Keratinocyte (primary cell): Measurements from ENCODE around the gene PLAA. TPM values are rescaled to one million over a fixed set of nuclear protein-coding genes. Genes with fewer than 3 reads are reported as not detected.
A peak's percentile ranks its signal among the peaks of the same experiment; 100 is the strongest.

ENCODE experiments used
- DNase-seq: peaks from one replicate; pipeline ENCODE4 v3.0.0-alpha.2; 2011; ENCODE audit warnings: low read depth, missing footprints, low spot score
- FAIRE-seq: peaks from 2 replicates; lab custom pipeline; 2011; peaks lifted over from hg19 to GRCh38; lab: Jason Lieb, UNC
- H2AFZ ChIP-seq: 2 replicates; pipeline ENCODE4 v1.6.0; 2012; ENCODE audit warnings: low read length, control low read depth, inconsistent platforms; ENCODE audit not compliant: control insufficient read depth
- H3K27ac ChIP-seq: 2 replicates; pipeline ENCODE4 v1.5.1; 2011; ENCODE audit warnings: low read length; ENCODE audit not compliant: control insufficient read depth, insufficient read depth
- H3K27me3 ChIP-seq: 3 replicates; pipeline ENCODE4 v1.6.0; 2011; ENCODE audit warnings: low read length; ENCODE audit not compliant: control insufficient read depth, insufficient read depth; ENCODE audit errors: extremely low read depth
- H3K36me3 ChIP-seq, 2 experiments: 2 replicates in 1 of 2; 3 replicates in 1 of 2; pipeline ENCODE4 v1.5.1; 2011; ENCODE audit warnings: low read length in 2 of 2, mild to moderate bottlenecking in 1 of 2; ENCODE audit not compliant: control insufficient read depth in 2 of 2, insufficient read depth in 2 of 2; ENCODE audit errors: extremely low read depth in 1 of 2
- H3K4me1 ChIP-seq: 3 replicates; pipeline ENCODE4 v1.5.1; 2011; ENCODE audit warnings: low read length; ENCODE audit not compliant: control insufficient read depth, insufficient read depth; ENCODE audit errors: extremely low read depth
- H3K4me2 ChIP-seq: 3 replicates; pipeline ENCODE4 v1.6.0; 2011; ENCODE audit warnings: low read depth, low read length; ENCODE audit not compliant: control insufficient read depth, insufficient read depth; ENCODE audit errors: extremely low read depth
- H3K4me3 ChIP-seq, 3 experiments: fragments of 200-600 bp in 1 of 3; sonication (generic) in 1 of 3; 2 replicates in 2 of 3; 3 replicates in 1 of 3; pipeline ENCODE4 v1.5.1; 2011 to 2016; ENCODE audit warnings: low read length in 3 of 3, mild to moderate bottlenecking in 3 of 3, control low read depth in 2 of 3, inconsistent platforms in 1 of 3, low read depth in 1 of 3, mixed read lengths in 1 of 3, mixed run types in 1 of 3, moderate library complexity in 1 of 3; ENCODE audit not compliant: control insufficient read depth in 2 of 3, insufficient read depth in 2 of 3; ENCODE audit errors: extremely low read depth in 1 of 3
- H3K79me2 ChIP-seq: 2 replicates; pipeline ENCODE4 v1.6.0; 2012; ENCODE audit warnings: low read length; ENCODE audit not compliant: control insufficient read depth, insufficient read depth
- H3K9ac ChIP-seq: 3 replicates; pipeline ENCODE4 v1.6.0; 2011; ENCODE audit warnings: low read length; ENCODE audit not compliant: control insufficient read depth, insufficient read depth; ENCODE audit errors: extremely low read depth
- H3K9me1 ChIP-seq: 3 replicates; pipeline ENCODE4 v1.6.0; 2011; ENCODE audit warnings: low read length; ENCODE audit not compliant: control insufficient read depth, insufficient read depth; ENCODE audit errors: extremely low read depth
- H3K9me3 ChIP-seq: 2 replicates; pipeline ENCODE4 v1.5.1; 2012; ENCODE audit warnings: low read depth, low read length; ENCODE audit not compliant: control insufficient read depth
- H4K20me1 ChIP-seq: 3 replicates; pipeline ENCODE4 v1.6.0; 2011; ENCODE audit warnings: low read length; ENCODE audit not compliant: control insufficient read depth, insufficient read depth; ENCODE audit errors: extremely low read depth
- CTCF ChIP-seq, 3 experiments: IDR thresholded peaks in 1 of 3; conservative IDR thresholded peaks in 1 of 3; optimal IDR thresholded peaks in 1 of 3; 2 replicates in 2 of 3; 3 replicates in 1 of 3; pipeline versions ENCODE3 to v1.5.1; 2011; ENCODE audit warnings: low read length in 3 of 3, mild to moderate bottlenecking in 3 of 3, moderate library complexity in 2 of 3, control low read depth in 1 of 3, inconsistent platforms in 1 of 3; ENCODE audit not compliant: insufficient read depth in 2 of 3; ENCODE audit errors: extremely low read depth in 1 of 3
- EZH2 ChIP-seq: IDR thresholded peaks from one replicate; pipeline ENCODE4 v1.6.1; 2012; ENCODE audit warnings: inconsistent platforms, mild to moderate bottlenecking, low read length, moderate library complexity
- dilution Hi-C: fragments of 300-500 bp; cut with MboI; formaldehyde crosslinking; loops from one replicate; pipeline ENCODE4 v1.7.0; 2020; ENCODE audit warnings: low sequenced_read_pairs; ENCODE audit not compliant: extremely low pct_ligation_motif_present
- polyA plus RNA-seq, 5 experiments: library from polyadenylated mRNA; depleted of rRNA in 3 of 5; stranded (reverse) in 3 of 5; stranded (forward) in 1 of 5; unstranded in 1 of 5; fragments of >200 nt; gene quantifications; 1 replicate in 1 of 5; 2 replicates in 3 of 5; 3 replicates in 1 of 5; pipeline versions ENCODE4 v1.2.1 to v1.2.3, GENCODE V29; 2011 to 2012; ENCODE audit warnings: missing spikeins in 2 of 5, low read depth in 1 of 5, low replicate concordance in 1 of 5

The PLAA gene
- polyA plus RNA-seq, 1 donor (not counting 4 experiments of a cell fraction or from before 2014, with no cell fraction given), result 30.3 TPM

- no peaks in the 10 kb centered on the region for H3K36me3 ChIP-seq
- peak within 1 kb of the TSS; percentile 89 for H3K4me2 ChIP-seq
- peak; percentile 70 for FAIRE-seq
- peak within 1 kb of the TSS; percentile 90 for H3K9ac ChIP-seq
- H3K9me3 ChIP-seq, result no peaks in the 10 kb centered on the region
- H3K79me2 ChIP-seq, result peaks cover 39% of the 10 kb centered on the region
- peak; percentile 15 for DNase-seq
- H3K27ac ChIP-seq, result peak within 1 kb of the TSS; percentile 93
- H3K4me3 ChIP-seq, result peak within 1 kb of the TSS; percentile 69 to 99 (median 82)
- H3K27me3 ChIP-seq, result no peaks in the 10 kb centered on the region
- no peaks in the 10 kb centered on the region for H3K4me1 ChIP-seq
- H2AFZ ChIP-seq, result peak within 1 kb of the TSS; percentile 100
- peak; percentile 26 to 55 (median 47) for TF ChIP-seq CTCF (optimal IDR thresholded peaks at IDR 0.05 in 1 of 3, IDR thresholded peaks at IDR 0.05 in 1 of 3, conservative IDR thresholded peaks at IDR 0.05 in 1 of 3; ENCODE audit: extremely low read depth in 1 of 3, insufficient read depth in 2 of 3, low read length in 3 of 3)
- TF ChIP-seq EZH2, result no peak
- dilution Hi-C loops, result no loop called here
- H3K9me1 ChIP-seq, result no peaks in the 10 kb centered on the region
- H4K20me1 ChIP-seq, result no peaks in the 10 kb centered on the region
These were observed 54.6 kb downstream of the PLAA start, which contains the start of gene CAAP1 for GRCh38 chr9:26892251-26893029. Gene CAAP1 (minus strand): TSS chr9:26892802. CDS start chr9:26892715, 87 bp downstream.

GRCh38 chr9:26891726-26892125, 55.3 kb downstream of the PLAA start:
- FAIRE-seq, result no peak
- Histone ChIP-seq H3K9ac (peak overlapping the region; percentile 90), H3K4me1 (no peaks in the 10 kb centered on the region), H3K79me2 (peaks cover 41% of the 10 kb centered on the region), H3K9me3 (no peaks in the 10 kb centered on the region), H3K9me1 (no peaks in the 10 kb centered on the region), H3K4me2 (peak overlapping the region; percentile 89), H3K27ac (peak overlapping the region; percentile 93), H3K4me3 (peak overlapping the region; percentile 69 to 99 (median 82)), H2AFZ (peak overlapping the region; percentile 100), H3K36me3 (no peaks in the 10 kb centered on the region), H4K20me1 (no peaks in the 10 kb centered on the region), H3K27me3 (no peaks in the 10 kb centered on the region)
- dilution Hi-C loops, result no loop called here
- no peak for DNase-seq
- TF ChIP-seq CTCF (optimal IDR thresholded peaks at IDR 0.05 in 1 of 3, IDR thresholded peaks at IDR 0.05 in 1 of 3, conservative IDR thresholded peaks at IDR 0.05 in 1 of 3; ENCODE audit: extremely low read depth in 1 of 3, insufficient read depth in 2 of 3, low read length in 3 of 3), result no peak
- no peak for TF ChIP-seq EZH2
